ENCODE results near the gene FAM120B. TPM values are rescaled to one million over a fixed set of nuclear protein-coding genes. Genes with fewer than 3 reads are reported as not detected.

Gene FAM120B
- total RNA-seq, 1 experiment from 2014 or later: 16.7 TPM

DNA sequence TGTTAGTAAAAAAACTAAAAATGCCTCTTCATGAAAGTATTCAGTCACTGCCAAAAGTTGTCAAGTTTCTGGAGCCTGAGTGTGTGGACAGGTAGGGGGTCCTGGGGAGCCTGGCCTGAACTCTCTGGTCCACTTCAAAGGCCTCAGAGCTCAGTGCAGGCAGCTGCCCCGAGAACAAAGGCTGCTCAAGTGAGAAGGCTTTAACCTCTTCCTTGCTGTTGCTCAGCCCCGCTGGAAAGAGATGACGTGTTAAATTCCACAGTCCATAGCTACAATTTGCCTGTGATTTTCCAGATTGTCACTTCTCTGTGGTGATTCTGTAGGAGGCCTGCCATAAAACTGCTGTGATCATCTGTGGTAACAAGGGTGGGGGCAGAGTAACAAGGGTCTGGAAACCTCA is 96.9 kb downstream of the FAM120B start:
- Histone ChIP-seq H3K23ac (ENCODE audit: insufficient read length, low read depth, low read length) (no peak overlapping the region), H3K56ac (ENCODE audit: insufficient read length, low read depth, low read length) (no peak overlapping the region), H4K91ac (ENCODE audit: insufficient read length, low read depth, low read length) (no peak overlapping the region), H3K4ac (ENCODE audit: low read depth, low read length) (no peak overlapping the region), H3K79me1 (ENCODE audit: insufficient read depth, low read depth, low read length, poor library complexity, severe bottlenecking) (no peaks in the 10 kb centered on the region), H3T11ph (ENCODE audit: low read length) (no peak overlapping the region), H2BK12ac (ENCODE audit: insufficient read length, low read depth, low read length) (no peak overlapping the region), H3K27me3 (ENCODE audit: insufficient read depth, low read length) (no peaks in the 10 kb centered on the region), H2AK5ac (ENCODE audit: insufficient read length, low read length) (no peak overlapping the region), H3K14ac (ENCODE audit: insufficient read depth, low read length) (no peak overlapping the region), H2BK15ac (ENCODE audit: low read depth, low read length) (no peak overlapping the region), H3K9me3 (ENCODE audit: control insufficient read depth, low read depth, low read length) (no peaks in the 10 kb centered on the region), H2BK120ac (ENCODE audit: low read depth, low read length, poor library complexity, severe bottlenecking) (no peak overlapping the region), H3K4me2 (ENCODE audit: insufficient read depth, insufficient read length, low read length) (no peak overlapping the region), H3K4me1 (ENCODE audit: insufficient read depth, low read length) (peaks cover 4% of the 10 kb centered on the region; the same call in 1 of the 2 replicates), H3K18ac (ENCODE audit: insufficient read length, low read depth, low read length) (no peak overlapping the region), H2BK5ac (ENCODE audit: insufficient read length, low read length) (no peak overlapping the region), H2BK20ac (ENCODE audit: low read depth, low read length, poor library complexity, severe bottlenecking) (no peak overlapping the region), H4K8ac (replicated peaks; ENCODE audit: insufficient read length, low read depth, low read length) (no peak overlapping the region), H4K20me1 (ENCODE audit: control insufficient read depth, insufficient read depth, insufficient read length) (no peaks in the 10 kb centered on the region), H3K27ac (ENCODE audit: insufficient read length, low read depth, low read length) (no peak overlapping the region), H2AFZ (ENCODE audit: low read length) (no peak overlapping the region), H4K5ac (ENCODE audit: insufficient read length, low read depth, low read length) (no peak overlapping the region), H3K23me2 (ENCODE audit: insufficient read length, low read depth, low read length, poor library complexity, severe bottlenecking) (no peaks in the 10 kb centered on the region), H3K9ac (ENCODE audit: extremely low read depth, insufficient read length, low read length) (no peak overlapping the region), H3K79me2 (ENCODE audit: insufficient read depth, low read length) (no peaks in the 10 kb centered on the region)
- Mint-ChIP-seq H3K9me3 (no peaks in the 10 kb centered on the region; a peak in 1 of 5 replicates), H3K4me3 (0 out of 5 replicates have a peak overlapping the region, but pooled peaks of 1 of the 2 experiments have one; percentile 22), H3K27me3 (ENCODE audit: low read depth) (no peaks in the 10 kb centered on the region; the same call in 1 of the 2 replicates), H3K36me3 (ENCODE audit: insufficient read depth in 1 of 3, low read depth in 3 of 3) (peaks cover 15 to 30% (median 26%) of the 10 kb centered on the region in 3 experiments; a peak in 6 of 7 replicates), H3K27ac (peak overlapping the region in 1 of 3 experiments; percentile 85; a peak in 2 of 7 replicates), H3K4me1 (peaks cover 28 to 29% of the 10 kb centered on the region in 2 experiments)
- TF ChIP-seq, protein P1, sequence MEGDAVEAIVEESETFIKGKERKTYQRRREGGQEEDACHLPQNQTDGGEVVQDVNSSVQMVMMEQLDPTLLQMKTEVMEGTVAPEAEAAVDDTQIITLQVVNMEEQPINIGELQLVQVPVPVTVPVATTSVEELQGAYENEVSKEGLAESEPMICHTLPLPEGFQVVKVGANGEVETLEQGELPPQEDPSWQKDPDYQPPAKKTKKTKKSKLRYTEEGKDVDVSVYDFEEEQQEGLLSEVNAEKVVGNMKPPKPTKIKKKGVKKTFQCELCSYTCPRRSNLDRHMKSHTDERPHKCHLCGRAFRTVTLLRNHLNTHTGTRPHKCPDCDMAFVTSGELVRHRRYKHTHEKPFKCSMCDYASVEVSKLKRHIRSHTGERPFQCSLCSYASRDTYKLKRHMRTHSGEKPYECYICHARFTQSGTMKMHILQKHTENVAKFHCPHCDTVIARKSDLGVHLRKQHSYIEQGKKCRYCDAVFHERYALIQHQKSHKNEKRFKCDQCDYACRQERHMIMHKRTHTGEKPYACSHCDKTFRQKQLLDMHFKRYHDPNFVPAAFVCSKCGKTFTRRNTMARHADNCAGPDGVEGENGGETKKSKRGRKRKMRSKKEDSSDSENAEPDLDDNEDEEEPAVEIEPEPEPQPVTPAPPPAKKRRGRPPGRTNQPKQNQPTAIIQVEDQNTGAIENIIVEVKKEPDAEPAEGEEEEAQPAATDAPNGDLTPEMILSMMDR (conservative IDR thresholded peaks at IDR 0.05): no peak
- WGBS (ENCODE audit: extremely low coverage, insufficient read length, low lambda C conversion rate): no CpG with 5 or more reads among the region's 3 CpGs
- DNase-seq: peak; percentile 73

Measured in H9 (cell line).